Neutrophil (primary cell): Measurements from ENCODE around the gene ABL2.

Source experiments
- H3K27ac ChIP-seq: fragments of 200-600 bp; sonication (generic); 2 replicates; pipeline ENCODE4 v1.5.1; 2016; ENCODE audit warnings: mild to moderate bottlenecking, moderate library complexity
- H3K27me3 ChIP-seq: fragments of 200-600 bp; sonication (generic); 2 replicates; pipeline ENCODE4 v1.6.0; 2016; ENCODE audit warnings: mild to moderate bottlenecking
- H3K36me3 ChIP-seq: fragments of 200-600 bp; sonication (generic); 2 replicates; pipeline ENCODE4 v1.5.1; 2017
- H3K4me1 ChIP-seq, 2 experiments: fragments of 200-600 bp in 1 of 2; sonication (generic) in 1 of 2; 1 replicate in 1 of 2; 2 replicates in 1 of 2; pipeline versions ENCODE4 v1.5.1 to v1.6.1; 2013 to 2016; ENCODE audit warnings: low read depth in 1 of 2, low read length in 1 of 2, mild to moderate bottlenecking in 1 of 2, moderate library complexity in 1 of 2; ENCODE audit not compliant: control insufficient read depth in 1 of 2, insufficient read depth in 1 of 2
- H3K4me3 ChIP-seq, 2 experiments: fragments of 200-600 bp in 1 of 2; sonication (generic) in 1 of 2; 1 replicate in 1 of 2; 2 replicates in 1 of 2; pipeline ENCODE4 v1.5.1; 2013 to 2016; ENCODE audit warnings: low read depth in 1 of 2, low read length in 1 of 2, mild to moderate bottlenecking in 1 of 2, moderate library complexity in 1 of 2
- H3K9me3 ChIP-seq: fragments of 200-600 bp; sonication (generic); 2 replicates; pipeline ENCODE4 v1.5.1; 2016
- TF ChIP-seq, protein P1 (sequence below): fragments of 200-600 bp; sonication (generic); IDR thresholded peaks from 2 replicates; pipeline ENCODE4 v1.5.1; 2016; ENCODE audit warnings: antibody characterized with exemption

The ABL2 gene

DNA sequence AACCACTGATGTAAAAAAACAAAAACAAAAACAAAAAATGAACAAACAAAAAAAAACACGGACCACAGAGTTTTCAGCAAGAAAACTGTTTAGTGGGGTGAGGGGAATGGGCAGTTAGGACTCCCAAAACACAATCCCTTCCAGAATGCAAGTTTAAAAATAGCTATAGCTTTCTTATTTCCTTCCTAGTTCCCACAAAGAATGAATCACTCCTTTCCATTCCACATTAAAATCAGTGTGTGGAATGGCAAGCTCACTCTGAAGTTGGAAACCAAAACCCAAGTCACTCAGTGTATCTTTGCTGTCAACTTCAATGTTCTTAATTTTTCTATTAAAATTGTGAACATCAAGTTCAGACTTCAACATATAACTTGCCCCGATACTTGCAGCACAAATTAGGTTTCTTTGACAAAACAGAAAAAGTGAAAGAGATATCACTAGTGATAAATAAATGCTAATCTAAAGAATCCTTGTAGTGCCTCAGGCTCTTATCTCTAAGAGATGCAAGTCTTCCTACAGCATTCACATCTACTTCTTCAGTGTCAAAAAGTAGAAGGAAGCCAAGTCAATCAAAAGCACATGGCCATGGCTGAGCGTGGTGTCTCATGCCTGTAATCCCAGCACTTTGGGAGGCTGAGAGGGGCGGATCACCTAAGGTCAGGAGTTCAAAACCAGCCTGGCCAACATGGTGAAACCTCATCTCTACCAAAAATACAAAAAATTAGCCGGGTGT is 102.1 kb downstream of the ABL2 start:
- no peaks in the 10 kb centered on the region for H3K27me3 ChIP-seq
- no peak overlapping the region for H3K4me3 ChIP-seq
- no peaks in the 10 kb centered on the region for H3K36me3 ChIP-seq
- TF ChIP-seq, protein P1, sequence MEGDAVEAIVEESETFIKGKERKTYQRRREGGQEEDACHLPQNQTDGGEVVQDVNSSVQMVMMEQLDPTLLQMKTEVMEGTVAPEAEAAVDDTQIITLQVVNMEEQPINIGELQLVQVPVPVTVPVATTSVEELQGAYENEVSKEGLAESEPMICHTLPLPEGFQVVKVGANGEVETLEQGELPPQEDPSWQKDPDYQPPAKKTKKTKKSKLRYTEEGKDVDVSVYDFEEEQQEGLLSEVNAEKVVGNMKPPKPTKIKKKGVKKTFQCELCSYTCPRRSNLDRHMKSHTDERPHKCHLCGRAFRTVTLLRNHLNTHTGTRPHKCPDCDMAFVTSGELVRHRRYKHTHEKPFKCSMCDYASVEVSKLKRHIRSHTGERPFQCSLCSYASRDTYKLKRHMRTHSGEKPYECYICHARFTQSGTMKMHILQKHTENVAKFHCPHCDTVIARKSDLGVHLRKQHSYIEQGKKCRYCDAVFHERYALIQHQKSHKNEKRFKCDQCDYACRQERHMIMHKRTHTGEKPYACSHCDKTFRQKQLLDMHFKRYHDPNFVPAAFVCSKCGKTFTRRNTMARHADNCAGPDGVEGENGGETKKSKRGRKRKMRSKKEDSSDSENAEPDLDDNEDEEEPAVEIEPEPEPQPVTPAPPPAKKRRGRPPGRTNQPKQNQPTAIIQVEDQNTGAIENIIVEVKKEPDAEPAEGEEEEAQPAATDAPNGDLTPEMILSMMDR, result no peak
- peaks cover 5 to 12% of the 10 kb centered on the region in 2 experiments for H3K4me1 ChIP-seq
- H3K27ac ChIP-seq, result no peak overlapping the region
- no peaks in the 10 kb centered on the region for H3K9me3 ChIP-seq

DNA sequence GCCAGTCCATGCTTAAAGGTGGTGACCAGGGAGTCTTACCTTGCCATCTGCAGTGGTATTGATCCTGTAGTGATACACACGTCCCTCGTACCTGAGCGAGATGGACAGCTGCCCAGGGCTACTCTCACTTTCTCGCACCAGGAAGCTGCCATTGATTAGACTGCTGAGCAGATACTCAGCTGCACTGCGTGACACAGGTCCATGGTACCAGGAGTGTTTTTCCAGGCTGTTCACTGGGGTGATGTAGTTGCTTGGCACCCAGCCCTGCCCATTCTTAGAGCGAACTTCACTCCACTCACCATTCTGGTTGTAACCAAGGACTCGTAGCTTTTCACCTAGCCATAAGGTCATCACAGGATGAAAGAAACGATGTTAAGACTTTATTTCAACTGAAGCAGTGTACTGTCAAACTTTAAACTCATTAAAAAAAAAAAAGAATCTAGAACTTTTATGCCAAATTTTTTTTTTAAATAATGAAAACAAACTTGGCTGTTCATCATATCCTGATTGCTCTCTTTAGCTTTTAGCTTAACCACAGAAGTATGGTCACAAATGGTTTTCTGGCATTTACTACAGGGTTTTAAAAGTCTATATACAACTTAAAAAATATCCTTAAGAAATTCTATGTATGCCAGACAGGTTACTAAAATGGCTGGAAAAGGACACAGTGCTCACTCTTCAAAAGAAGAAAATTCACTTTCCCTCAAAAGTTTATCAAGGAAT is 103.0 kb downstream of the ABL2 start:
- no peaks in the 10 kb centered on the region for H3K27me3 ChIP-seq
- no peaks in the 10 kb centered on the region for H3K9me3 ChIP-seq
- no peak overlapping the region for H3K27ac ChIP-seq
- H3K4me1 ChIP-seq, result peaks cover 5 to 12% of the 10 kb centered on the region in 2 experiments
- no peak overlapping the region for H3K4me3 ChIP-seq
- TF ChIP-seq, protein P1, result no peak
- no peaks in the 10 kb centered on the region for H3K36me3 ChIP-seq

DNA sequence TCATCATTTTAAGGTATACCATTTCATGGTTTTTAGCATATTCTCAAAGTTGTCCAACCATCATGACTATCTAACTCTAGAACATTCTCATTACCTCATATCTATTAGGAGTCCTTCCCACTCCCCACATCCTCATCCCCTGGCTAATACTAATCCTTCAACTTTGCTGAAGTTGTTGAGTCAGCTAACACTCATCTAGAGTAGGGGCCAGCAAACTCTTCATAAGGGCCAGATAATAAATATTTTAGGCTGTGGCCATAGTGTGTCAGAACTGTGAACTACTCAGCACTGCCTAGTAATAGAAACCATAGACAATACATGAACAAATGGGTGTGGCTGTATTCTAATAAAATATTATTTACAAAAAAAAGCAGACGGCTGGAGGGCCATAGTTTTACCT is 104.6 kb downstream of the ABL2 start:
- H3K36me3 ChIP-seq, result no peaks in the 10 kb centered on the region
- no peak overlapping the region for H3K27ac ChIP-seq
- TF ChIP-seq, protein P1, result no peak

DNA sequence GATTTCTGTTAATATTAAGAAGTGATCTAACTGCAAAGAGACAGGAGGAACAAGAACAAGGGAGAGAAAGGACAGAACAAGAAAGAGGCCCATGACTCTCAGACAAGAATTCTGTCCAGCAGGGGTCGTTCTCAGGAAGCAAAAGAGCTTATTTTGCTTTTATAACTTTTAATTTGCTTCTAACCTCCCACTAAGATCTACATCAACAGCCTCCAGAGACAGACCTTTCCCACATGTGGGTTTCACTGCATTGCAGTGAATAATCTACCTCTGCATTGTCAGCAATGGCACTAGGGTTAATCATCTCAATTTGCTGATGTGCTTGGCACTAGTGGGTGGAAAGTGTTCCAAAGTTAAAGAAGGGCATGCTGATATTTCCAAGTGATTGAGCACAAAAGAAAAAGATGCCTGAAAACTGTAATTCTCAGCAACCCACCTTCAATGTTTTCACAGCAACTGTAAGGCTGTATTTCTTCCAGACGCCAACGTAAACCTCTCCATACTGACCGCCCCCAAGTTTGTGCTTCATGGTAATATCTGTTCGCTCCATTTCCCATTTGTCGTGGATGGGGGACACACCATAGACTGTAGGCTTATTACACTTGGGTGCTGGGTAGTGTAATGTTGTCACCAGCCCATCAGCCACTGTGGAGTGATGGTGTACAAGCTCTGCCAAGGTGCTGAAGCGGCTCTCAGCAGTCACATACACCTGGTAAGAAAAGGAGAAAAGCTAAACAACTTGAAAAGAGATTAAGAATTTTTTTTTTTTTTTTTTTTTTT is 108.1 kb downstream of the ABL2 start:
- peaks cover 10% of the 10 kb centered on the region for H3K36me3 ChIP-seq
- no peak overlapping the region for H3K4me3 ChIP-seq
- no peaks in the 10 kb centered on the region for H3K4me1 ChIP-seq
- H3K9me3 ChIP-seq, result no peaks in the 10 kb centered on the region
- H3K27me3 ChIP-seq, result no peaks in the 10 kb centered on the region
- H3K27ac ChIP-seq, result no peak overlapping the region
- TF ChIP-seq, protein P1, result no peak

More for the DNA sequence above, 104.6 kb downstream of the ABL2 start:
- Histone ChIP-seq H3K9me3 (no peaks in the 10 kb centered on the region), H3K4me1 (peaks cover 3 to 8% of the 10 kb centered on the region in 2 experiments), H3K4me3 (no peak overlapping the region), H3K27me3 (no peaks in the 10 kb centered on the region)

DNA sequence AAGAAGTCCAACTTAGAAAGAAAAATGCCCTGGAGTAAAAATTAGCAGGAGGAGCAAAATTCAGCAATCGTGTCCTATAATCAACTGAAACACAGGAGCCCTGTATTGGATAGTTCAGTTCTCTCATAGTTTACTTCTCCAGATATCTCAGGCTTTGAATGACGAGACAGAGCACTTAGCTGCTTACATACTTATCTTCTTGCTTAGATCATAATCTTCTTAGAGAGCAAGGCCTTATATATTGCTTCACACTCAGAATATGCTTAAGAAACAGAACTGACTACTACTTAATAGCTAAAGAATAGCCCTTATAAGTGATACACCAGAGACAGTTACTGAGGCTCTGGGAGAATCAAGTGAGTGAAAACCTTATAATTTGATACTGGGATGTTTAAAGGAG is 108.7 kb downstream of the ABL2 start:
- Histone ChIP-seq H3K36me3 (peaks cover 10% of the 10 kb centered on the region), H3K9me3 (no peaks in the 10 kb centered on the region), H3K4me3 (no peak overlapping the region), H3K27ac (no peak overlapping the region), H3K4me1 (no peaks in the 10 kb centered on the region), H3K27me3 (no peaks in the 10 kb centered on the region)
- TF ChIP-seq, protein P1, result no peak
